Suprapubic skin (tissue), 4 donors: ENCODE results near the gene MED28. TPM values are rescaled to one million over a fixed set of nuclear protein-coding genes. Genes with fewer than 3 reads are reported as not detected.

ENCODE experiments used
- DNase-seq, 2 donors: peaks; one replicate each; pipeline ENCODE4 v3.0.0-alpha.2; 2019; ENCODE audit warnings: low spot score in 2 of 2
- H3K27ac ChIP-seq: fragments of 200-600 bp; sonication (generic); one replicate; pipeline ENCODE4 v1.5.1; 2019
- H3K27me3 ChIP-seq: fragments of 200-600 bp; sonication (generic); one replicate; pipeline ENCODE4 v1.5.1; 2019
- H3K36me3 ChIP-seq: fragments of 200-600 bp; sonication (generic); one replicate; pipeline ENCODE4 v1.5.1; 2019
- H3K4me1 ChIP-seq: fragments of 200-600 bp; sonication (generic); one replicate; pipeline ENCODE4 v1.5.1; 2019
- H3K4me3 ChIP-seq: fragments of 200-600 bp; sonication (generic); one replicate; pipeline ENCODE4 v1.5.1; 2019; ENCODE audit warnings: mild to moderate bottlenecking
- H3K9me3 ChIP-seq: fragments of 200-600 bp; sonication (generic); one replicate; pipeline ENCODE4 v1.5.1; 2019
- CTCF ChIP-seq, 2 donors: fragments of 200-600 bp in 1 of 2; fragments of 450-650 bp in 1 of 2; sonication (generic) in 1 of 2; IDR thresholded peaks; one replicate each; pipeline ENCODE4 v1.5.1; 2016 to 2019; ENCODE audit warnings: antibody characterized with exemption in 2 of 2, mild to moderate bottlenecking in 1 of 2, moderate library complexity in 1 of 2
- EP300 ChIP-seq: sonication (generic); formaldehyde crosslinking; IDR thresholded peaks from one replicate; pipeline ENCODE4 v1.6.1; 2017; ENCODE audit warnings: antibody characterized with exemption
- POLR2A ChIP-seq, 2 donors: fragments of 450-650 bp; IDR thresholded peaks; one replicate each; pipeline ENCODE4 v1.6.1; 2017; ENCODE audit warnings: antibody characterized with exemption in 2 of 2, mild to moderate bottlenecking in 2 of 2, moderate library complexity in 2 of 2
- POLR2AphosphoS5 ChIP-seq, 3 donors: sonication (generic); formaldehyde crosslinking; IDR thresholded peaks; one replicate each; pipeline ENCODE4 v1.6.1; 2017; ENCODE audit warnings: antibody characterized with exemption in 3 of 3
- WGBS: methylation state at CpG from one replicate; pipeline ENCODE4 v1.1.5; 2018; 5-methylcytosine and 5-hydroxymethylcytosine counted together
- total RNA-seq, 4 donors: library from RNA; depleted of rRNA; stranded (reverse); fragments of >200 nt; gene quantifications; one replicate each; pipeline ENCODE4 v1.1.0, GENCODE V29; 2016

The MED28 gene
- total RNA-seq, 4 donors from 2014 or later: 12.4 to 22.2 (median 14.4) TPM

- Histone ChIP-seq H3K4me1 (no peaks in the 10 kb centered on the region), H3K27ac (no peak overlapping the region), H3K4me3 (no peak overlapping the region), H3K27me3 (no peaks in the 10 kb centered on the region), H3K36me3 (no peaks in the 10 kb centered on the region), H3K9me3 (no peaks in the 10 kb centered on the region)
- WGBS: 100% methylated on average over 1 of the region's 1 CpG
- no peak for DNase-seq
- TF ChIP-seq CTCF (IDR thresholded peaks at IDR 0.05): no peak
- no peak for TF ChIP-seq EP300
- TF ChIP-seq POLR2AphosphoS5 (IDR thresholded peaks at IDR 0.05): no peak
- TF ChIP-seq POLR2A (IDR thresholded peaks at IDR 0.05): no peak
Measured at GRCh38 chr4:17642398-17642783, 27.9 kb downstream of the MED28 start.

- WGBS: 79% methylated on average over 3 of the region's 3 CpGs
- Histone ChIP-seq H3K27ac (no peak overlapping the region), H3K9me3 (no peaks in the 10 kb centered on the region), H3K4me3 (no peak overlapping the region), H3K4me1 (no peaks in the 10 kb centered on the region), H3K27me3 (no peaks in the 10 kb centered on the region), H3K36me3 (no peaks in the 10 kb centered on the region)
- no peak for TF ChIP-seq POLR2AphosphoS5 (IDR thresholded peaks at IDR 0.05)
- no peak for TF ChIP-seq EP300
- TF ChIP-seq CTCF (IDR thresholded peaks at IDR 0.05): no peak
- no peak for TF ChIP-seq POLR2A (IDR thresholded peaks at IDR 0.05)
- no peak for DNase-seq
Measured at GRCh38 chr4:17646693-17647092, 32.3 kb downstream of the MED28 start.

DNA sequence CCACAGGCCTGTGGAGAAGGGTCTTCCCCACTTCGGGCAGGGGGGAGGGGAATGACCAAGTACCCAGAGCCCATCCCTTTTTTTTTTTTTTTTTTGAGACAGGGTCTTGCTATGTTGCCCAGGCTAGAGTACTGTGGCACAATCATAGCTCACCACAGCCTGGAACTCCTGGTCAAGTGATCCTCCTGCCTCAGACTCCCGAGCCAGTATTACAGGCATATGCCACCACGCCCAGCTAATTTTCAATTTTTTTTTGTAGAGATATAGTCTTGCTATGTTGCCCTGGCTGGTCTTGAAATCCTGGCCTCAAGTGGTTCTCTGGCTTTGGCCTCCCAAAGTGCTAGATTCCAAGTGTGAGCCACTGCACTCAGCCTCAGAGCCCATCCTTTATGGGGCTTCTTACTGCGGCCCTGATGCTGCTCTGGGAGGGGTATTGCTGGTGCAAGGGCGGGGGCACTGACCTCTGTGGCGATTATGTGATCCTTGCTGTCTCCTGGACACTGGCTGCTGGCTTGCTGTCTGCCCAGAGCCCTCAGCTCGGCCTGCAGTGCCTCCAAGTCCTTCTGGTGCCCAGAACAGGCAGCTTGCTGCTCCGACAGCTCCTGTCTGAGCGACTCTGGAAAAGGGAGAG lies 32.9 kb downstream of the MED28 start:
- Histone ChIP-seq H3K9me3 (no peaks in the 10 kb centered on the region), H3K27ac (no peak overlapping the region), H3K4me1 (no peaks in the 10 kb centered on the region), H3K4me3 (no peak overlapping the region), H3K27me3 (no peaks in the 10 kb centered on the region), H3K36me3 (no peaks in the 10 kb centered on the region)
- TF ChIP-seq POLR2AphosphoS5 (IDR thresholded peaks at IDR 0.05): no peak
- TF ChIP-seq CTCF (IDR thresholded peaks at IDR 0.05): no peak
- no peak for TF ChIP-seq EP300
- no peak for TF ChIP-seq POLR2A (IDR thresholded peaks at IDR 0.05)
- no peak for DNase-seq
- 87% methylated on average over 8 of the region's 9 CpGs for WGBS

DNA sequence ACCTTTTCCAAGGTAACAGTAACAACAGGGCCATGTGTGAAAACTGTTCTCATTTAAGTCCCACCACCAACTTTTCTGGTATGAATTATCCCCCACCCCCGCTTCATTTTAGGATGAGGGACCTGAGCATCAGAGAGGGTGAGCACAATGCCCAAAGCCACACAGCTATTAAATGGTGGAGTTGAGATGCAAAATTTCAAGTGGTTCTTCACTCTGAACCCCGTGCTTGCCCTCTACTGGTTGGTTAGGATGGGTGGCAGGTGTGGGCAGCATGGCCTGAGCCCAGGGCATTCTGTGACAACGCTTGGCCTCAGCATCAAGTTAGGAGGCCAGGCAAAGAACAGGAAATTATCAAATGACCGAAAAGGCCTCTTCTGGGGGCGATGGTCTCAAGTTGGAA lies 33.5 kb downstream of the MED28 start:
- DNase-seq: no peak
- no peak for TF ChIP-seq CTCF (IDR thresholded peaks at IDR 0.05)
- Histone ChIP-seq H3K27me3 (no peaks in the 10 kb centered on the region), H3K4me1 (no peaks in the 10 kb centered on the region), H3K27ac (no peak overlapping the region), H3K4me3 (no peak overlapping the region), H3K36me3 (no peaks in the 10 kb centered on the region), H3K9me3 (no peaks in the 10 kb centered on the region)
- WGBS: 85% methylated on average over 5 of the region's 5 CpGs

DNA sequence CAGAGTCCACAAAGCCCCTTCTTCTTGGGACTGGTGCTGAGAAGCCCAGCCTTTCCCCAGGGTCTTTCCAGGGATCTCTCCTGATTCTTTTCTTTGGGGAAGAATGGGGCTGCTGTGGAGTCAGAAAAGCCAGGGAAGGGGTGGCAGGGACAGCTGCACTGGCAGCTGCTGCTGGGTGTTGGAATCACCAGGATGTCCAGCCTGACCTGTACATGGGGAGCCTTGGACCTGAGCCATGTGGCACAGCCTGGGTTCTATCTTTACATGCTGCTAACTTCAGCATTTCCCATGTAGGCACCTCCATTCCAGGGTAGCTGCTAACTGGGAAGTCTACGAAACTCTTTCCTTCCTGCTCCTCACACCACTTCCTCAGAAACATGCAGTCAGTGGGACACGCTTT lies 36.0 kb downstream of the MED28 start:
- Histone ChIP-seq H3K4me3 (no peak overlapping the region), H3K27me3 (no peaks in the 10 kb centered on the region), H3K4me1 (no peaks in the 10 kb centered on the region), H3K36me3 (no peaks in the 10 kb centered on the region), H3K27ac (no peak overlapping the region), H3K9me3 (no peaks in the 10 kb centered on the region)
- DNase-seq: no peak
- WGBS: 88% methylated on average over 2 of the region's 2 CpGs
- TF ChIP-seq EP300 (no peak), POLR2AphosphoS5 (IDR thresholded peaks at IDR 0.05) (no peak), CTCF (IDR thresholded peaks at IDR 0.05) (no peak), POLR2A (IDR thresholded peaks at IDR 0.05) (no peak)
